ENCODE results near the gene PRM1.
"Not testable (repeated sequence)": the region's sequence is repeated elsewhere in the genome, so short reads cannot be mapped to it uniquely, and the experiment has no call there.

PRM1 gene

DNA sequence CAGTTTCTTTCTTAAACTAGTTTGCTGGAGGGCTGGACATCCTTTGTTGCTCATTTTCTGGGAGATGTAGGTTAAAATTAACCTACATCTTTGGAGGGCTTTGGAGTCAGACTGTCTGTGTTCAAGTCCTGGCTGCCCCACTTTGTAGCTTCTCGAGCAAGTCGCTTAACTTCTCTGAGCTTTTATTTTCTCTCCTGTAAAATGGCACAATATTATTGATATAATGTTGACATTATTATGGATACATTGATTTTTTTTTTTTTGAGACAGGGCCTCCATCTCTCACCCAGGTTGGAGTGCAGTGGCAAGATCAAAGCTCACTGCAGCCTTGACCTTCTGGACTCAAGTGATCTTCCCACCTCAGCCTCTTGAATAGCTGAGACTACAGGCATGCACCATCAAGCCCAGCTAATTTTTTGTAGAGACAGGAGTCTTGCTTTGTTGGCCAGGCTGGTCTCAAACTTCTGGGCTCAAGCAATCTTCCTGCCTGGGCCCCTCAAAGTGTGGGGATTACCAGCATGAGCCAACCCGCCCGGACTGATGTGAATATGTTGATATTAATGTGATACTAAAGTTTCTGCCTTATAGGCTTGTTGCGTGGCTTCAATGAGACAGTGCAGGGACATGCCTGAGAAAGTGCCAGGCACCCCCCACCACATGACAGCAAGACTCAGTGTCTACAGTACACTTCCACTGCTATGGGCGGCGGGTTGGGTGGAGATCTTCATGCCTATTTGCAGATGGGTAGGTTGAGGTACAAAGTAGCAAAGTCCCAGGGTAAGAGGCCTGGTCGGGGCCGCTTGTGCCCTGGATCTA lies 32.6 kb upstream of the PRM1 start:
- DNase-seq, result no peak

DNA sequence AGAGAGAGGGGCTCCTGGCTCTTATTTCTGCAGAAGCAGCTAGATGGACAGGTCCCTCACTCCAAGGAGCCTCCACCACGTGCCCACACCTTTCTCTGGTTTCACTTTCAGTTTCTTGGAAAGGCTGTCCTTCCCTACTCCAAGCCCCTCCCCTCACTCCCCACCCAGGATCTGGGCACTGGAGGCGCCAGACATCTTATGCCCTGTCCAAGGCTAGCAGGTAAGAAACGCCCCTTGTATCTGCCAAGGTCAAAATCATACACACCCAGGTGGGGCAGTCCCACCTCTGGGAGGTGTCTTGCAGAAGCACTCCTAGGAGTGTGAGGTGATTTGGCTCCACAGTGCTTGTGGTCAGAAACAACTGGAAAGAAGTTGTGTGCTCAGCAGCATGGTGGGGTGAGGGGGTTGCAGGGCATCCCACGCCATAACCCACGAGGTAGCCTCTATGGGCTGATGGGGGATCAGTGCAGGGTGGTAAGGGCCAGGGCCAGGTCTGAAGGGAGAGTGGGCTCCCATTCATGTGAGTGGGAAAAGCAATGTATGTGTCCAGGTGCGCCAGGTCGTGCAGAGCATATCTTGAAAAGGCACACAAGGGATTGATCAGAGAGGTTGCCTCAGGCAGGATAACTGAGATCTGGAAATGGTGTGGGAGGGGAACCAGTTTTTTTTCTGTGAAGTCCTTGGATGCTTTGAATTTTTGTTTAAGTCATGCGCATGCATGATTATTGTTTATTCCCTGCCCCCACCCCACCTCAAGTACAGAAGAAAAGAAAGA lies 31.8 kb upstream of the PRM1 start:
- DNase-seq, result peak in 1 of 5 experiments; percentile 53

- peak in 2 of 5 experiments; percentile 38 to 85 for DNase-seq
Observed at GRCh38 chr16:11310997-11311561, 29.9 kb upstream of the PRM1 start.

DNA sequence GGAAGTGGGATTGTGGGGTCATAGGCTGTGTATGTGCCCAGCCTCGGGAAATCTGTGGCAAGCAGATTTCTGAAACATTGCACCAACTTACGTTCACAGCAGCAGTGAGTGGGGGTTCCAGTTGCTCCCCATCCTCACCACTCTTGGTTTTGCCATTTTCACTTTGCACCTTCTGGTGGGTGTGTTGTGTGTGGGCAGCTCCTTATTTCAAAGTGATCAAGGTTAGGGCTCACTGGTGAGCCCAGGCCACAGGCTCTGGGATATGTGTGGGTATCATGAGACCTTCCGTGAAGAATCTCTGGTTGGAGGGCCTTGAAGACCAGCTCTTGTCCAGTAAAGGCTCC lies 29.5 kb upstream of the PRM1 start:
- no peak for DNase-seq

DNA sequence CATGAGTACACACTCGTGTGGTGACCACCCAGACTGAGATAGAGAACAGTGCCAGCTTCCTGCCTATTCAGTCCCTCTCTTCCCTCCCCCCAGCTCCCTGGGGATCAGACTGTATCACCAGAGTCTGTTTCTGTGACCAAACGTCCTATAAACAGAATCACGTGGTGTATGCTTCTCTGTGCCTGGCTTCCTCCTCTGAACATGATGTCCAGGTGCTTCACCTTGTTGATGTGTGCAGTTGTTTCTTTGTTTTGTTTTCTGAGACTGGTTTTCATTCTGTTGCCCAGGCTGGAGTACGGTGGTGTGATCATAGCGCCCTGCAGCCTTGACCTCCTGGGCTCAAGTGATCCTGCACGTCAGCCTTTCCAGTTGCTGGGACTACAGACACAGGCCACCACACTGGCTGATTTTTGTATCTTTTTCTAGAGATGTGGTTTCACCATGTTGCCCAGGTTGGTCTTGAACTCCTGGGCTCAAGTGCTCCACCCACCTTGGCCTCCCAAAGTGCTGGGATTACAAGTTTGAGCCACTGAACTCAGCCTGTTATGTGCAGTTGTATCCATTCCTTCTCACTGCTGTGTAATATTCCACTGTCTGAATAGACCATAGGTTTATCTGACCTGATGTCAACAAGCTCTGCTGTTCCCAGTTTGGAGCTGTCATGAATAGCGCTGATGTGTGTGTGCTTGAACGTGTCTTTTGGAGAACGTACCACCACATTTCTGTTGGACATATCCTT lies 28.9 kb upstream of the PRM1 start:
- DNase-seq, result no peak

DNA sequence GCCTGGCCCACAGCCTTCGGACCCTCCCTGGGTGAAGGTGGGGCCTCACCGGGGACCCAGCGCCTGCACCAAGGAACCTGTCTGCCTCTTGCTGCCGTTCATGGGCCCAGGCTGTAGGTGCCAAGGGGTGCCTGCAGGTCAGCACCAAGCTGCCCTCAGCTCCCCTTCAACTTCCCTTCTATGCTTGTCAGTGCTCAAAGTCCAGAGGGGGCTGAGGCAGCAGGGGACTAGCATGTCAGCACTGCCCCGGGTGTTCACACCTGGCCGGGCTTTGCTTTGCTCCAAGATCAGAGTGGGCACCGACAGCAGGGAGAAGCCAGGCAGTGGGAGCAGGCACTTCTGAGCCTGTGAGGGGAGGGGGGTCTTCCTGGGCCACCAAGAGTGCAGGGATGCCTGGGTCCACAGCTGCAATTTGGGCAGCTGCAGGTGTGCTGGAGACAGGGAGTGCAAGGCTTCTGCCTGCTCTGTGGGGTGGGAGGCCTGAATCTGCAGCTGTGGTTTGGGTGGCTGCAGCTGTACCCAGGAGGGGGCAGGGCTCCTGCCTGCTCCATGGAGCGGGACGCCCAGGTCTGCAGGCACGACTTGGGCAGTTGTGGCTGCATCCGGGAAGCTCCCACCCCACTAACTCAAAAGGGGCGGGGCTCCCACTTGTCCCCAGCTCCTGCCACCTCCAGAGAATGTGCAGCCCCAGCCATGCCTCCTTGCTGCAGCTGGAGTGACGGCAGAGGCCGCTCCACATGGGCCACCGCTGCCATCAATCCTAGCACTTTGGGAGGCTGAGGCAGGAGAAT lies 27.6 kb upstream of the PRM1 start:
- no peak for DNase-seq

DNA sequence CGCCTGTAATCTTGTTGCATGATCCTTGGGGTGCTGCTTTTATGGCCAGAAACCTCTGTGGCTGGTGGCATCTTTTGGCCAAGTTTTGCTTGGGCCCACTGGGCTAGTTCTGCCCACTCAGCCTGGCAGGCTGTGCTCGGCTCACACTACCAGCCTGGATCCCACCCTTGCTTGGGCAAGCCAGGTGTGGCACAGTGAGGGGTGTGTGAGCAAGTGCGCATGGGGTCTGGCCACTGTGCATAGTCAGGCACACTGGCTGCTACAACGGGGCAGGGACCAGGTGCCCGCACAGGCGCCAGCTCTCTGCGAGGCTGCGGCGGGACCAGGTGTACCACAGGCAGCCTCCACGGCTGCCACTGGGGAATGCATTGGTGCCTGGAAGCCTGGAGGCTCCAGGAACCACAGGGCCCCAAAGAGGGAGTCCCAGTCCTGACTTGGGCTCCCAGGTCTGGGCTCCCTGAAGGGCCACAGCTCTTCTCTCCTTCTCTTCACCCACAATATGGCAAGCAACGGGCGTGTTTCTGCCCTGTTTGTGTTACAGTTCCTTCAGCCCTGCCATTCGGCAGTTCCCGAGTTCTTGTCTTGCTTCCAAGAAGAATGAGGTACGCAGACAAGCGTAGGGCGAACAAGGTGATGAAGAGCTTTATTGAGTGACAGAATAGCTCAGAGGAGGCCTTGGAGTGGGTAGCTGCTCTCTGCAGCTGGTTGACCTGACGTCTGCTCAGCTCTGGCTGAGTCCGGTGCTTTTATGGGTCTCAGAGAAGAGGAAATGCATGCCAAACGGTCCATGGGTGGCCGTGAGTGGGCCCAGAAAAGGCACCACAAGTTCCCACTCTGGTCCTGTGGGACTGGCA lies 26.7 kb upstream of the PRM1 start:
- no peak for DNase-seq

DNA sequence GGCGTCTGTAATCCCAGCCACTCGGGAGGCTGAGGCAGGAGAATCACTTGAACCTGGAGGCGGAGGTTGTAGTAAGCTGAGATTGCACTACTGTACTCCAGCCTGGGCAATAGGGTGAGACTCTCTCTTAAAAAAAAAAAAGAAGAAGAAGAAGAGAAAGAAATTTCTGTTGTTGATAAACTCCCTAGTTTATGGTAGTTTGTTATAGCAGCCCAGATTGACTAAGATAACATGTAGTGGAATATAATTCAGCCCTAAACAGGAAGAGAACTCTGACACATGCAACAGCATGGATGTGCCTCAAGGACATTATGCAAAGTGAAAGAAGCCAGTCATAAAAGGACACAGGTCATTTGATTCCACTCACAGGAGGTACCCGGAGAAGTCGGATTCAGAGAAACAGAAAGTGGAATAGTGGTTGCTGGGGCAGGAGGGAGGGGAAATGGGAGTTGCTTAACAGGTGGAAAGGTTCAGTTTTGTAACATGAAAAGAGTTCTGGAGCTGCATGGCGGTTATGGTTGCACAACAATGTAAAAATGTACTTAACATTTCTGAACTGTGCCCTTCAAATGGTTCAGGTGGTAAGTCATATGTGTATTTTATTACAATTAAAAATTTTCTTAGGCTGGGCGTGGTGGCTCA lies 26.0 kb upstream of the PRM1 start:
- peak in 1 of 5 experiments; percentile 19 for DNase-seq

GRCh38 chr16:11306381-11306780 lies 25.3 kb upstream of the PRM1 start:
- no peak for DNase-seq

DNA sequence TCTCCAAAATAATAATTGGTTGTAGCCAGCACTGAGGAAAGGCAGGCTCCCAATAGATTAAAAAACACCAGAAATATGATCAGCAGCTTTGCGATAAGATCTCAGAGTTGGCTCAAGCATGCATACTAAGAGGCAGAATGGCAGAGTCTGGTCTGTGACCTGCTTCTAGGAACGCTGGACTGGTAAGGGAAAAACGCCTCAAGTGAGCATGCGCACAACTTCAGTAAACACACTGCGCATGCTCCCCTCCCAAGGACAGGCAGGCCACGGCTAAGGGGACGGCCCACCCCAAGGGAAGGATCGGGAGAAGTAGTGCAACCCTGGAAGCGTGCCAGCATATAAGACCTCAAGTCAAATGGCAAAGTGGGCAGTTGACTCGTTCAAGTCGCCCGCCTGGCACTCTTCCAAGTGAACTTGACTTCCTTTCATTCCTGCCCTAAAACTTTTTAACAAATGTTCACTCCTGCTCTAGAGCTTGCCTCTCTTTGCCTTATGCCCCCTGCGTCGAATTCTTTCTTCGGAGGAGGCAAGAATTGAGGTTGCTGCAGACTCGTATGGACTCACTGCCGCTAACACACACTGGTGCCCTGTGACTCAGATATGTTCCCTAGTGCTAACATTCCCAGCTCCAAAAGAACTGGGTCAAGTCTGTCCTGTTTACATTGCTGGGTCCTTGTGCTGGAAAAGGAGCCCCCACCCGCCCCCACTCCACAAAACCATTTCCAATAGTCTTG lies 22.4 kb upstream of the PRM1 start:
- DNase-seq, result no peak

GRCh38 chr16:11302977-11303376 lies 21.8 kb upstream of the PRM1 start:
- DNase-seq, result no peak

DNA sequence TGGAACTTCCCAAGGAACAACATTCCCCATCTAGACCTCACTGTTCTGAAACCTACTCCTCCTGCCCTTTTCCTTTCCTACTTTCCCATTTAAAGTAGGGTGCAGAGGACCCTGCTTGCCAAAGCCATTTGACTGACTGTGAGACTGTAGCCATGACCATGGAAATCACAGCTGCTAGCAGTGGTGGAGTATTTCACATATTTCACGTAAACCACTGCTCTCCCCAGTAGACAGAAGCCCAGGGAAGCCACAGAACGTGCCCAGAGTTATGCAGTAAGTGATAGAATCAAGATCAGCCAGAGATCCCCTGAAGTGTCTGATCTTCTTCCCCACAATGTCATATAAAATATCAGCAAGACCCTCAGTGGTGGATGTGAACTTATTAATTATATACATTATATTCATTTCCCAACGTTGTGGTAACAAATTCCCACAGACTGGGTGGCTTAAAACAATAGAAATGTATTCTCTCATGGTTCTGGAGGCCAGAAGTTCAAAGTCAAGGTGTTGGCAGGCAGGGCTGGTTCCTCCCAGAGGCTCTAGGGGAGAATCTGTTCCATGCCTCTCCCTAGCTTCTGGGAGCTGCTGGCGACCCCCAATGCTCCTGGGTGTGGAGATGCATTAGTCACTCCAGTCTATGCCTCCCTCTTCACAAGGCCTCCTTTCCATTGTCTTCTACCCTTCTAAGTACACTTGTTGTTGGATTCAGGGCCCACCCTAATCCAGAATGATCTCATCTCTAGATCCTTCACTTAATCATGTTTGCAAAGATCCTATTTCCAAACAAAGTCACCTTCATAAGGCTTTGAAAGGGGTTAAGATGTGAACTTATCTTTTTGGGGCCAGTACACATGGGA lies 20.7 kb upstream of the PRM1 start:
- DNase-seq, result no peak

- no peak for DNase-seq
Observed at GRCh38 chr16:11300560-11300892, 19.4 kb upstream of the PRM1 start.

DNA sequence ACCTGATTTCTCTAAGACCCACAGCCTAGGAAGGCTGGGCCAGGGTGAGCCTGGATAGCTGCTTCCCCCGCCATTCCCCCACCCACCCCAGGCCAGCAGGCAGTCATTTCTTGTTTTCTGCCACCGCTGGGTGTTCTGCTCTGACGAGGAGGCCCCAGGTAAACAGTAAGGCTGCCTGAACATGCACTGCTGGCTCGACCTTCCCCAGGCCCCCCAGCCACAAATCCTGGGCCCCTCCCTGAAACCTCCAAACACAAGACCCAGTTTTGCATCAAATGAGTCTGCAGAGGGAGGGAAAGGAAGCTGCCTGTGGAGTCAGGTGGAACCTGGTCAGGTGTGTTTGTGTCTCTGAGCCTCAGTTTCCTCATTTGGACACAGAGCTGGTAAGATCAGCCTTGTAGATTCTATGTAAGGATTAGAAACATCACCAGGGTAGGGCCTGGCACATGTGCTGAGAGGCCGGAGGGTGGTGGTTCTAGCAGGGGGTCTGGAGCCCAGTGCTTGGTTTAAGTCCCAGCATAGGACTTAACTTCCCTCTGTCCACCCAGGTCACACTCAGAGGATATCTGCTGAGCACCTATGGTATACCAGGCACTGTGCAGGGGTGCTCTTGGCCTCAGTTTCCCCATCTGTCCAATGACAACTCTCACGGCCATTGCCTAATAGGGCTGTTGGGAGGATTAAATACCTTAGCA lies 18.9 kb upstream of the PRM1 start:
- DNase-seq, result no peak

GRCh38 chr16:11298950-11299547 lies 17.9 kb upstream of the PRM1 start:
- DNase-seq, result not testable (repeated sequence)

DNA sequence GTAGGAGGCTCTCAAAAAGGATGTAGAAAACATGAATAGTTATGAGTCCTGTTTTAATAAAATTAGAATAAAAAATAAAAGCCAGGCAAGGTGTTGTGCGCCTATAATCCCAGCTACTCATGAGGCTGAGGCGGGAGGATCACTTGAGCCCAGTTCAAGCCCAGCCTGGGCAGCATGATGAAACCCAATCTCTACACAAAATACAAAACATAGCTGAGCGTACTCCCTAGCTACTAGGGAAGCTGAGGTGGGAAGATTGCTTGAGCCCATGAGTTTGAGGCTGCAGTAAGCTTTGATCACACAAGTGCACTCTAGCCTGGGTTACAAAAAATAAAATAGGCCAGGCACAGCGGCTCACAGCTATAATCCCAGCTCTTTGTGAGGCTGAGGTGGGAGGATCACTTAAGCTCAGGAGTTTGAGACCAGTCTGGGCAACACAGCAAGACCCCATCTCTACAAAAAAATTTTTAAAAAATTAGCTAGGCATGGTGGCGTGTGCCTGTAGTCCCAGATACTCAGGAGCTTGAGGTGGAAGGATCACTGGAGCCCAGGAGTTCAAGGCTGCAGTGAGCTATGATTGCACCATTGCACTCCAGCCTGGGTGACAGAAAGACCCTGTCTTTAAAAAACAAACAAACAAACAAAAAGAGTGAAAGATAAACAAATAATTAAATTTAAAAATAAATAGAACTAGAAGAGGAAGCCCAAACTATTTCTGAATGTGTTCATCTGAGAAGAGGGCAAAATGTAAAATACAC lies 17.2 kb upstream of the PRM1 start:
- DNase-seq, result no peak

DNA sequence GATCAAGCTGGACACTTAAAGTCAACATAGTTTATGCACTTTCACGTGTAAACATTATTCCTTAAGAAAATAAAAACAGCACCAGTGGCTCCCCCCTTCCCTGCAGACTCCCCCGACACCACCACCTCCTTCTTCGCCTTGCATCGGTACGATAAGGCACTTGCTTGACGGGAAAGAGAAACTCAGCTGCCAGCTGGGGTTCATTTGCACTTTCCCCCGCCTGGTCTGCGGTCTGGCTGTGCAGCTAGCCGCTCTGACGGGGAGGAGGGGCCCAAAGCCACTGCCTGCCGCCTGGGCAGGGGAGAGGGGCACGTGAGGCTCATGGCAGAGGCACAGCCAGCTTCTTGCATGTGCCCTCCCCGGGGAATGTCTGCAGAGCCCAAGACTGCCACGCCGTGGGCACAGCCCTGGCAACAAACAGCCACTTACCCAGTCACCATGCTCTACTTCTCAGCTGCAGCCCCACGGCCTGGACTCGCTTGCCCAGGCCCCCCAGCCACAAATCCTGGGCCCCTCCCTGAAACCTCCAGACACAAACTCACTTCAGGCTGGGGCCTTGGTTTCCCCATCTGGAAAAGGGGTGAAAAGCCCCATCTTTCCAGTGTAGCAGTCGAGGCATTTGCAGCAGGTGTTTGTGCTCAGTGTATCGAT lies 16.5 kb upstream of the PRM1 start:
- DNase-seq, result peak; percentile 17 to 90 (median 35)
